Coronary artery (tissue), 2 donors: ENCODE measurements around the gene PIH1D1.

Experiments
- DNase-seq: peaks from one replicate; pipeline ENCODE4 v3.0.0-alpha.2; 2017; ENCODE audit warnings: low spot score
- H3K27ac ChIP-seq, 2 donors: fragments of 200-600 bp; sonication (generic); one replicate each; pipeline ENCODE4 v1.5.1; 2016 to 2019
- H3K4me3 ChIP-seq: fragments of 200-600 bp; sonication (generic); 2 replicates; pipeline ENCODE4 v1.5.1; 2016; ENCODE audit warnings: mild to moderate bottlenecking, moderate library complexity
- TF ChIP-seq, protein P1 (sequence below): fragments of 200-600 bp; sonication (generic); IDR thresholded peaks from one replicate; pipeline ENCODE4 v1.5.1; 2019; ENCODE audit warnings: antibody characterized with exemption

PIH1D1 gene

DNA sequence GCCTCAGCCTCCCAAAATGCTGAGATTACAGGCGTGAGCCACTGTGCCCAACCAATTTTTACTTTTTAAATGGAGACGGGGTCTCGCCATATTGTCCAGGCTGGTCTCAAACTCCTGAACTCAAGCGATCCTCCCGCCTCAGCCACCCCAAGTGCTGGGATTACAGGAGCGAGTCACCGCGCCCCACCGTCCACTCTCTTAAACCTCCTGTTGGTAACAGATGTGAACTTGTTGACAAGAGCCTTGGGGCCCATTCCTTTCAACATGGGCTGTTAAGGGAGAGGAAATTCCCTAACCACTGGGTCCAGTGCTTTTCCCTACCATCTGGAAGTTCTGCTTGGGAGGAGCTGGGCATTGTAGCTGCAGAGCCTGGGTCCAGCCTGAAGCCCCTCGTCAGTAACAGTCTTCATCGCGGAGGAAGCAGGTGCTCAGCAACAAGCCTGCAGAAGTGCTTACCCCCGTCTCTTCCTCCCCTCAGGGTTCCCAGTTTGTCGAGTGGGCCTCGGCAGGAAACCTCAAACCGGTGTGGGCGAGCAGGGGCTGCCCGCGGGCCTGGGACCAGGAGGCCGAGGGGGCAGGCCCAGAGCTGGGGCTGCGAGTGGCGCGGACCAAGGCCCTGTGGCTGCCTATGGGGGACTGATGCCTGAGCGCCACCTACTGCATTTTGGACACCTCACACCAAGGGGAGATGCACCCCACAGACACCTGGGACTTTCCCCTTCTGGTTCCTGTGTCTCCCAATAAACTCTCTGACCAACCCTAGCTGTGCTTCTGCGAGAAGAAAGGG is 18.4 kb upstream of the PIH1D1 start:
- H3K4me3 ChIP-seq = no peak overlapping the region
- H3K27ac ChIP-seq = peak overlapping the region in 1 of 2 donors; percentile 68
- TF ChIP-seq, protein P1, sequence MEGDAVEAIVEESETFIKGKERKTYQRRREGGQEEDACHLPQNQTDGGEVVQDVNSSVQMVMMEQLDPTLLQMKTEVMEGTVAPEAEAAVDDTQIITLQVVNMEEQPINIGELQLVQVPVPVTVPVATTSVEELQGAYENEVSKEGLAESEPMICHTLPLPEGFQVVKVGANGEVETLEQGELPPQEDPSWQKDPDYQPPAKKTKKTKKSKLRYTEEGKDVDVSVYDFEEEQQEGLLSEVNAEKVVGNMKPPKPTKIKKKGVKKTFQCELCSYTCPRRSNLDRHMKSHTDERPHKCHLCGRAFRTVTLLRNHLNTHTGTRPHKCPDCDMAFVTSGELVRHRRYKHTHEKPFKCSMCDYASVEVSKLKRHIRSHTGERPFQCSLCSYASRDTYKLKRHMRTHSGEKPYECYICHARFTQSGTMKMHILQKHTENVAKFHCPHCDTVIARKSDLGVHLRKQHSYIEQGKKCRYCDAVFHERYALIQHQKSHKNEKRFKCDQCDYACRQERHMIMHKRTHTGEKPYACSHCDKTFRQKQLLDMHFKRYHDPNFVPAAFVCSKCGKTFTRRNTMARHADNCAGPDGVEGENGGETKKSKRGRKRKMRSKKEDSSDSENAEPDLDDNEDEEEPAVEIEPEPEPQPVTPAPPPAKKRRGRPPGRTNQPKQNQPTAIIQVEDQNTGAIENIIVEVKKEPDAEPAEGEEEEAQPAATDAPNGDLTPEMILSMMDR = no peak
- DNase-seq = no peak

DNA sequence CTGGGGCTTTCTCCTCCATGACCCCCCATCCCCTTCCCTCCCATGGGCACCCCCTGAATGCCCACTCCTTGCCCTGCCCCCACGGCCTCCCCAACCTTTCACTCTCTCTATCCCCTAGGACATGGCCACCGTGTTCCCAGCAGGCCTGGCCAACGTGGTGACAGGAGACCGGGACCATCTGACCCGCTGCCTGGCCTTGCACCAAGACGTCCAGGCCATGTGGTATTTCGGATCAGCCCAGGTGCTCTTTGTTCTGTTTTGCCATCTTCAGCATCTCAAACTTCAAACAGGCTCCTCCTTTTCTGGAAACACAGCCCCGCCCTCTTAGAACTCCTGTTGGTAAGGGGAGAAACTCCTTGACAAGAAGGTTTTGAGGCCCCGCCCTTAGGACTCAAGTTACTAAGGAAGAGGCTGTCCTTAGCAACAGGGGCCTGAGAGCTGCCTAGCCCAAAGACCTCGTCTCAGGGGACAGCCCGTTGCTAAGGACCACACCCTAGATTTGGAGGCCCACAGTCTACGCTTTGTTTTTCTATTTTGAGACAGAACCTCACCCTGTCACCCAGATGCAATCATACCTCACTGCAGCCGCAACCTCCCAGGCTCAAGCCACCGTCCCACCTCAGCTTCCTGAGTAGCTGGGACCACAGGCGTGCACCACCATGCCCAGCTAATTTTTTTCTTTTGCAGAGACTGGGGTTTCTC is 17.3 kb upstream of the PIH1D1 start:
- TF ChIP-seq, protein P1 = no peak
- Histone ChIP-seq H3K4me3 (no peak overlapping the region), H3K27ac (peak overlapping the region in 1 of 2 donors; percentile 80)
- DNase-seq = no peak

DNA sequence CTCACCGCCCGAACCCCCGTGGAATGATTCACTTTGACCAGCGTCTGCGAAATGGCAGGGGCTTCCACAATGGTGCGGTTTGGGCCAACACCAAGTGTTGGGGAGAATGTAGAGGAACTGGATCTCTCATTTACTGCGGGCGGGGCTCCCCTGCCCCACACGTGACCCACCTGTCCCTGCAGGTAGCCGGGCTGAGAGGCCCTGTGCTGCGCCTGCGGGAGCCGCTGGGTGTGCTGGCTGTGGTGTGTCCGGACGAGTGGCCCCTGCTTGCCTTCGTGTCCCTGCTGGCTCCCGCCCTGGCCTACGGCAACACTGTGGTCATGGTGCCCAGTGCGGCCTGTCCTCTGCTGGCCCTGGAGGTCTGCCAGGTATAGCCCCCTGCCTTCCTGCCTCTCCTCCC is 16.6 kb upstream of the PIH1D1 start:
- TF ChIP-seq, protein P1 = no peak
- no peak for DNase-seq
- Histone ChIP-seq H3K27ac (peak overlapping the region in 1 of 2 donors; percentile 80), H3K4me3 (no peak overlapping the region)

DNA sequence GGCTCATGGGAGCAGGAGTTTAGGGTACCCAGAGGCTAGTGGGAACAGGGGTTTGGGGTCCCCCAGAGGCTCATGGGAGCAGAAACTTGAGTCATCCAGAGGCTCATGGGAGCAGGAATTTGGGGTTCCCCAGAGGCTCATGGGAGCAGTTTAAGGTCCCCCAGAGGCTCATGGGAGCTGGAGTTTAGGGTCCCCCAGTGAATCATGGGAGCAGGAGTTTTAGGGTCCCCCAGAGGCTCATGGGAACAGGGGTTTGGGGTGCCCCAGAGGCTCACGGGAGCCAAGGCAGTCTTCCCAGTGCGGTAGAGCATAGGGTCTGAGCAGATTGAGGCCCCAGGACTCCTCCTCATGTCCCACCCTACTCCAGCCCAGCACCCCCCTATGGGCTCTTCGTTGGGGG is 13.8 kb upstream of the PIH1D1 start:
- no peak for DNase-seq
- TF ChIP-seq, protein P1 = no peak
- no peak overlapping the region for H3K4me3 ChIP-seq
- no peak overlapping the region for H3K27ac ChIP-seq

DNA sequence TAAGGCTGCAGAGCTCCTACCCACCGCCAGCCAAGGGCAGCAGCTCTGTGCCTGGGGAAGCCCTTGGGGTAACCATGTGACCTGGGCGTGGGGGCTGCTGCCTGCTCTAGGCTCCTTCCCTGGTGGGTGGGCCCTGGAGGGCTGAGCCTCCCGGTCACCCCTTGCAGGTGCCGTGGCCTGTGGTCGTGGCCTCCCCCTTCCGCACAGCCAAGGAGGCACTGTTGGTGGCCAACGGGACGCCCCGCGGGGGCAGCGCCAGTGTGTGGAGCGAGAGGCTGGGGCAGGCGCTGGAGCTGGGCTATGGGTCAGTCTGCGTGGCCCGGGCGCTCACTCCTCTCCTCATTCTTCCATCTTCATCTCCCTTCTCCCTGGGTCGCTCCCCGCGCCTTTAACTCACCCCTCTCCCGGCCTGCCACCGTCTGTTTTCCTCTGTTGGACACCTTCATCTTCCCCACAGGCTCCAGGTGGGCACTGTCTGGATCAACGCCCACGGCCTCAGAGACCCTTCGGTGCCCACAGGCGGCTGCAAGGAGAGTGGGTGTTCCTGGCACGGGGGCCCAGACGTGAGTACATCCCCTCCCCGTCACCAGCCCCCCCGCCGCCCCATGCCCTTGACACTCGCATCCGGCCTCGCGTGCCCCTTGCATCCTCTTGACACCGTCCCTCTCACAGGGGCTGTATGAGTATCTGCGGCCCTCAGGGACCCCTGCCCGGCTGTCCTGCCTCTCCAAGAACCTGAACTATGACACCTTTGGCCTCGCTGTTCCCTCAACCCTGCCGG is 12.5 kb upstream of the PIH1D1 start:
- Histone ChIP-seq H3K4me3 (no peak overlapping the region), H3K27ac (no peak overlapping the region)
- TF ChIP-seq, protein P1 = no peak
- DNase-seq = no peak

DNA sequence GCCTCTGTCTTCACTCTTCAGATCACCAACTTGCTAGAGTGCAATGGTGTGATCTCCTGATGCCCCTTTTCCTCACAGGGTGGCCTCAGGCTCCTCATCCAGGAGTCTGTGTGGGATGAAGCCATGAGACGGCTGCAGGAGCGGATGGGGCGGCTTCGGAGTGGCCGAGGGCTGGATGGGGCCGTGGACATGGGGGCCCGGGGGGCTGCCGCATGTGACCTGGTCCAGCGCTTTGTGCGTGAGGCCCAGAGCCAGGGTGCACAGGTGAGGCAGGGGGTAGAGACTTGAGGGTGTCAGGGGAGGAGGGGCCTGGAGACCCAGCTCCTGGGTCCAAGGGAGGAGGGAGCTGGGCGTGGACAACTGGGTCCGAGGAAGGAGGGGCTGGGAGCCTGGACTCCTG is 10.9 kb upstream of the PIH1D1 start:
- TF ChIP-seq, protein P1 = no peak
- Histone ChIP-seq H3K4me3 (no peak overlapping the region), H3K27ac (no peak overlapping the region)
- no peak for DNase-seq
